Cardiac fibroblast (primary cell): ENCODE results near the gene GNB1.

ENCODE experiments used
- DNase-seq, 2 donors: peaks; one replicate each; pipeline versions ENCODE4 v3.0.0 to v3.0.0-alpha.2; 2010; ENCODE audit warnings: low read depth in 2 of 2
- H3K4me3 ChIP-seq, 2 donors: replicated peaks in 1 of 2; 1 replicate in 1 of 2; 2 replicates in 1 of 2; pipeline ENCODE4 v1.5.1; 2011; ENCODE audit warnings: low read depth in 2 of 2, low read length in 2 of 2, mild to moderate bottlenecking in 2 of 2, moderate library complexity in 1 of 2
- TF ChIP-seq, protein P1 (sequence below): IDR thresholded peaks from one replicate; pipeline ENCODE4 v1.5.1; 2011; ENCODE audit warnings: low read depth, mild to moderate bottlenecking, low read length, inconsistent platforms

The GNB1 gene

DNA sequence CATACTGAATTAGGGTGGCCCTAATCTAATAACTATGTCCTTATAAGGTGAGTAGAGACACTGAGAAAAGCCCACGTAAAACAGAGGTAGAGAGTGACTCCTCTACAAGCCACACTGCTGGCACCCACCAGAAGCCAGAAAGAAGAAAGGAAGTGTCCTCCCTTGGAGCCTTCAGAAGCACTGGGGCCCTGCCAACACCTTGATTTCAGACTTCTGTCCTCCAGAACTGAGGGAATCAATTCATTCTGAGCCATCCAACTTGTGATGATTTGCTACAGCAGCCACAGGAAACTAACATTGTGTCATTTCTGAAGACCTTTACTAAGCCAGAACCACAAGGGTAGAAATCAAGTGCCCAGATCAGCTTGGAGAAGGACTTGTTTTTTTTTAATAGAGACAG lies 15.0 kb downstream of the GNB1 start:
- H3K4me3 ChIP-seq, result no peak overlapping the region
- no peak for DNase-seq
- TF ChIP-seq, protein P1, sequence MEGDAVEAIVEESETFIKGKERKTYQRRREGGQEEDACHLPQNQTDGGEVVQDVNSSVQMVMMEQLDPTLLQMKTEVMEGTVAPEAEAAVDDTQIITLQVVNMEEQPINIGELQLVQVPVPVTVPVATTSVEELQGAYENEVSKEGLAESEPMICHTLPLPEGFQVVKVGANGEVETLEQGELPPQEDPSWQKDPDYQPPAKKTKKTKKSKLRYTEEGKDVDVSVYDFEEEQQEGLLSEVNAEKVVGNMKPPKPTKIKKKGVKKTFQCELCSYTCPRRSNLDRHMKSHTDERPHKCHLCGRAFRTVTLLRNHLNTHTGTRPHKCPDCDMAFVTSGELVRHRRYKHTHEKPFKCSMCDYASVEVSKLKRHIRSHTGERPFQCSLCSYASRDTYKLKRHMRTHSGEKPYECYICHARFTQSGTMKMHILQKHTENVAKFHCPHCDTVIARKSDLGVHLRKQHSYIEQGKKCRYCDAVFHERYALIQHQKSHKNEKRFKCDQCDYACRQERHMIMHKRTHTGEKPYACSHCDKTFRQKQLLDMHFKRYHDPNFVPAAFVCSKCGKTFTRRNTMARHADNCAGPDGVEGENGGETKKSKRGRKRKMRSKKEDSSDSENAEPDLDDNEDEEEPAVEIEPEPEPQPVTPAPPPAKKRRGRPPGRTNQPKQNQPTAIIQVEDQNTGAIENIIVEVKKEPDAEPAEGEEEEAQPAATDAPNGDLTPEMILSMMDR, result no peak

DNA sequence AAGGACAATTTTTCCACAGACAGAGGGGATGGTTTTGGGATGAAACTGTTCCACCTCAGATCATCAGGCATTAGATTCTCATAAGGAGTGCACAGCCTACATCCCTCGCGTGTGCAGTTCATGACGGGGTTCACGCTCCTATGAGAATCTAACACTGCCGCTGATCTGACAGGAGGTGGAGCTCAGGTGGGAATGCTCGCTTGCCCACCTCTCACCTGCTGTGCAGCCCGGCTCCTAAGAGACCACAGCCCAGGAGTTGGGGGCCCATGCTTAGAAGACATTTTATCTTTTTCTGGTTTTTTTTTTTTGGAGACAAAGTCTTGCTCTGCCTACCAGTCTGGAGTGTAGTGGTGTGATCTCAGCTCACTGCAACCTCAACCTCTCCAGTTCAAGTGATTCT lies 16.0 kb downstream of the GNB1 start:
- TF ChIP-seq, protein P1, result no peak
- no peak for DNase-seq
- no peak overlapping the region for H3K4me3 ChIP-seq

DNA sequence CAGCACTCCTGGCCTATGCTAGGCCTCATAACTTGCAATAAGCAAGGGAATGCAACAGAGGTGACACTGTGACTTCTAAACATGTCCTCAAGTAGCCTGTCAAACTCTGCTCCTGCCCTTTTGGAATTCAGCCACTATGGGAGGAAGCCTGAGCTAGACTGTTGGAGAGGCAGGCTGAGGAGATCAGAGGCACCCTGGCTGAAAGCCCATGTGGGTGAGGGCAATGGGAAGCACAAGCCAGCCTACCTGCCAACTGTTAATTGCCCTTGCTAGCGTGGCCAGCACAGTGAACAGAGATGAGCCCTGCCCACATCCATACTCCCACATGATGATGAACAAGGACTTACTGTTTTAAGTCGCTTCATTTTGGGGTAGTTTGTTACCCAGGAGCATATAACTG lies 17.7 kb downstream of the GNB1 start:
- H3K4me3 ChIP-seq, result no peak overlapping the region
- TF ChIP-seq, protein P1, result no peak
- no peak for DNase-seq

DNA sequence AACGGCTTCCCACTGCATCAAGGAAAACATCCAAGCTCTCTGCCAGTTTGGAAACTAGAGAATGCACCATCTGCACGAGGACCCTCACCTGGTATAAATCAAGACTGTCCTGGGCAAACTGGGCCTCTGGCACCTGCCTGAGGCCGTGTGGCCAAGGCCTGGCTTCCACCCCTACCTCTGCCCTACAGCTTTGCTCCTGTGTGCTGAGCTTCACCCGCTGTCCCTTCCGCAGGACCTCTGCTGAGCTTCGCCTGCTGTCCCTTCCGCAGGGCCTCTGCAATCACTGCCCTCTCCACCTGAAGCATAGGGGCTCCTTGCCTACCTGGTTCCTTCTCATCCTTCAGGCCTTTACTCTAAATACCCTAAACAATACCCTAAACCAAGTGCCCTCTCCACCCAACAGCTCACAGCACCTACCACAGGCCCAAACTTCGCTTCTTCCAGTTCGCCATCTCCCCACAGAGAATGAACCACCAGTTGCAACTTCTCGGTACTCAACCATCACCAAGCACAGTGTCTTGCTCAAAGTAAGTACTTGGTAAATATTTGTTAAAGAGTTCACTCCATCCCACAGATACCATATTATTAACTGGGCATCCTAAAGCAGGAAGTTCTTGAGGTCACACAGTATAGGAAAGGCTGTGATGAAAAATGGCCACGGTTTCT lies 18.4 kb downstream of the GNB1 start:
- no peak for DNase-seq
- TF ChIP-seq, protein P1, result no peak
- no peak overlapping the region for H3K4me3 ChIP-seq

DNA sequence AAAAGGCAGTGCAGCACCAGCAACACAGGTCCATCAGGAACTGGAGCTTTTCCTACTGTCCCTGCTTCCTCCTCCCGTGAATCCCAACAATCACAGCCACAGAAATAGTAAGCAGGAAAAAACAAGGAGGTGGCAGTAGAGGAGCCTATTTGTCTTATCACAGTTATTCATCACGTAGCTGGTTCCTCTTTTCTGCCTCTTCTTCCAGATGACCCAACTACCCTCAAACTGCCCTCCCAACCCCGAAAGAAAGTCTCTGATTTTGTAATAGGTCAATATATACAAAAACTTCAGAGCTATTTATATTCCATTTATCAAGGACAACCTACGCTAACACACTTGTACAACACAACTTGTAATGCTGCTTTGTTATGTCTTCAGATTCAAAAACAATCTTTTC lies 21.4 kb downstream of the GNB1 start:
- no peak for DNase-seq
- TF ChIP-seq, protein P1, result no peak

DNA sequence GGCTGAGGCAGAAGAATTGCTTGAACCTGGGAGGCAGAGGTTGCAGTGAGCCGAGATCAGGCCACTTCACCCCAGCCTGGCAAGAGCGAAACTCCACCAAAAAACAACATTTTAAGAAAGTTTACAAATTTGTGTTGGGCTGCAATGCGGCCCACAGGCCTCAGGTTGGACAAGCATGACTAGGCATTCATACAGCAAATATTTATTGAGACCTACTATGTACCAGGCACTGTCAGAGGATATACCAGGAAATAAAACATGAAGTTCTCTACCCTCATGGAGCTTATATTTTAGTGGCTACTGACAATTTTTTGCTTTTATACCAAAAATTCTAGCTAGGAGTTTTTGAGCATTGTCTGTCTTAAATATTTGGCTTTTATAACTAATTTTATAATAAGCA lies 23.7 kb downstream of the GNB1 start:
- DNase-seq, result no peak
- TF ChIP-seq, protein P1, result no peak
- no peak overlapping the region for H3K4me3 ChIP-seq

More for the DNA sequence above, 21.4 kb downstream of the GNB1 start:
- no peak overlapping the region for H3K4me3 ChIP-seq
